Lower lobe of right lung (tissue), 2 donors: ENCODE results near the gene KRT16. TPM values are rescaled to one million over a fixed set of nuclear protein-coding genes. Genes with fewer than 3 reads are reported as not detected.
"Not testable (repeated sequence)": the region's sequence is repeated elsewhere in the genome, so short reads cannot be mapped to it uniquely, and the experiment has no call there.

Experiments
- ATAC-seq, 2 donors: fragments of 200-7000 bp; cut with Tn5 transposase; one replicate each; pipeline ENCODE4 v1.9.1; 2020 to 2022; ENCODE audit warnings: mild to moderate bottlenecking in 2 of 2, moderate library complexity in 2 of 2
- DNase-seq: peaks from one replicate; pipeline ENCODE4 v3.0.0-alpha.2; 2020
- H3K27ac ChIP-seq: fragments of 200-600 bp; one replicate; pipeline ENCODE4 v1.8.0; 2022
- H3K27me3 ChIP-seq: fragments of 200-600 bp; one replicate; pipeline ENCODE4 v1.8.0; 2022; ENCODE audit warnings: low read depth
- H3K36me3 ChIP-seq: fragments of 200-600 bp; one replicate; pipeline ENCODE4 v1.8.0; 2022; ENCODE audit warnings: mild to moderate bottlenecking
- H3K4me1 ChIP-seq: fragments of 200-600 bp; one replicate; pipeline ENCODE4 v1.8.0; 2022
- H3K4me3 ChIP-seq: fragments of 200-600 bp; one replicate; pipeline ENCODE4 v1.8.0; 2022; ENCODE audit warnings: mild to moderate bottlenecking
- H3K9me3 ChIP-seq: fragments of 200-600 bp; one replicate; pipeline ENCODE4 v1.8.0; 2022
- intact Hi-C: fragments of 100-400 bp; cut with DNase I; formaldehyde crosslinking; loops from one replicate; pipeline ENCODE4 v1.11.0; 2022
- total RNA-seq: library from RNA; stranded (reverse); fragmentation: NEBNext Ultra II Directional; extraction: Animal tissue kit (Norgen Biotek cat#: 25700); gene quantifications from one replicate; pipeline ENCODE4 v1.2.1, GENCODE V29; 2021
- TF ChIP-seq, protein P1 (sequence below): fragments of 200-600 bp; IDR thresholded peaks from one replicate; pipeline ENCODE4 v1.8.0; 2022; ENCODE audit warnings: antibody characterized with exemption, mild to moderate bottlenecking
- donor health status: DM: no; HTN: yes; CAD: no; lungs with severe emphysema.

Gene KRT16
- total RNA-seq, 1 donor from 2014 or later = not detected

DNA sequence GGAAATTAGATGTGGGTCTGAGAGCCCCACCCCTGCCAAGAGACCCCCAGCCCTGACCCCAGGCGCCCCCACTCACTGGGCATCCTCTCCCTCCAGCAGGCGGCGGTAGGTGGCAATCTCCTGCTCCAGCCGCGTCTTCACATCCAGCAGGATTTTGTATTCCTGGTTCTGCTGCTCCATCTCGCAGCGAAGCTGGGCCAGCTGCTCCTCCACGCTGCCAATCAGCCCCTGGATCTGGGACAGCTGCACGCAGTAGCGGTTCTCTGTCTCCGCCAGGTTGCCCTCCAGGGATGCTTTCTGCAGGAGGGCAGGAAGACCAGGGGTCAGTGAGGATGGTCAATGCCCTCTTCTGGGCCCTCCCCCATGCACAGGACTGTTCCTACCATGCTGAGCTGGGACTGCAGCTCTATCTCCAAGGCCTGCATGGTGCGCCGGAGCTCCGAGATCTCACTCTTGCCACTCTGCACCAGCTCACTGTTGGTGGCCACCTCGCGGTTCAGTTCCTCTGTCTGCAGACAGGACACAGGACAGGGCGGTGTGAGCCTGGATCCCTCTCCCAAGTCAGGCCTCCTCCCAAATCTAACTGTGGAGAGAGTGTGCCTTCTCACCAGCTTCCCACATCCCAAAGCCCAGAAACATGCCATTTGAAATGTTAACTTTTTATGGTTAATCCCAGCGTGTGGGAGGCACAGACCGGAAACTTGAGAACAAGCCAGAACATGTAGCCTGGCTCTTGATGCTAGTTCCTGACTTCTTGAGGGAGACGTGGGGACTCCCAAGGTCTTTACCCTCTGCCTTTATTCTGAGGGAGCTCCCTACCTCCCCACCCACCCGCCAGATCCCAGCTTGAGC lies 8.2 kb upstream of the KRT16 start:
- ATAC-seq = no peak
- no peak for DNase-seq
- no peaks in the 10 kb centered on the region for H3K36me3 ChIP-seq
- peaks cover 8% of the 10 kb centered on the region for H3K27me3 ChIP-seq
- TF ChIP-seq, protein P1, sequence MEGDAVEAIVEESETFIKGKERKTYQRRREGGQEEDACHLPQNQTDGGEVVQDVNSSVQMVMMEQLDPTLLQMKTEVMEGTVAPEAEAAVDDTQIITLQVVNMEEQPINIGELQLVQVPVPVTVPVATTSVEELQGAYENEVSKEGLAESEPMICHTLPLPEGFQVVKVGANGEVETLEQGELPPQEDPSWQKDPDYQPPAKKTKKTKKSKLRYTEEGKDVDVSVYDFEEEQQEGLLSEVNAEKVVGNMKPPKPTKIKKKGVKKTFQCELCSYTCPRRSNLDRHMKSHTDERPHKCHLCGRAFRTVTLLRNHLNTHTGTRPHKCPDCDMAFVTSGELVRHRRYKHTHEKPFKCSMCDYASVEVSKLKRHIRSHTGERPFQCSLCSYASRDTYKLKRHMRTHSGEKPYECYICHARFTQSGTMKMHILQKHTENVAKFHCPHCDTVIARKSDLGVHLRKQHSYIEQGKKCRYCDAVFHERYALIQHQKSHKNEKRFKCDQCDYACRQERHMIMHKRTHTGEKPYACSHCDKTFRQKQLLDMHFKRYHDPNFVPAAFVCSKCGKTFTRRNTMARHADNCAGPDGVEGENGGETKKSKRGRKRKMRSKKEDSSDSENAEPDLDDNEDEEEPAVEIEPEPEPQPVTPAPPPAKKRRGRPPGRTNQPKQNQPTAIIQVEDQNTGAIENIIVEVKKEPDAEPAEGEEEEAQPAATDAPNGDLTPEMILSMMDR = no peak
- no peaks in the 10 kb centered on the region for H3K9me3 ChIP-seq
- H3K27ac ChIP-seq = no peak overlapping the region
- no peaks in the 10 kb centered on the region for H3K4me1 ChIP-seq
- H3K4me3 ChIP-seq = no peak overlapping the region
- intact Hi-C loops = no loop called here

DNA sequence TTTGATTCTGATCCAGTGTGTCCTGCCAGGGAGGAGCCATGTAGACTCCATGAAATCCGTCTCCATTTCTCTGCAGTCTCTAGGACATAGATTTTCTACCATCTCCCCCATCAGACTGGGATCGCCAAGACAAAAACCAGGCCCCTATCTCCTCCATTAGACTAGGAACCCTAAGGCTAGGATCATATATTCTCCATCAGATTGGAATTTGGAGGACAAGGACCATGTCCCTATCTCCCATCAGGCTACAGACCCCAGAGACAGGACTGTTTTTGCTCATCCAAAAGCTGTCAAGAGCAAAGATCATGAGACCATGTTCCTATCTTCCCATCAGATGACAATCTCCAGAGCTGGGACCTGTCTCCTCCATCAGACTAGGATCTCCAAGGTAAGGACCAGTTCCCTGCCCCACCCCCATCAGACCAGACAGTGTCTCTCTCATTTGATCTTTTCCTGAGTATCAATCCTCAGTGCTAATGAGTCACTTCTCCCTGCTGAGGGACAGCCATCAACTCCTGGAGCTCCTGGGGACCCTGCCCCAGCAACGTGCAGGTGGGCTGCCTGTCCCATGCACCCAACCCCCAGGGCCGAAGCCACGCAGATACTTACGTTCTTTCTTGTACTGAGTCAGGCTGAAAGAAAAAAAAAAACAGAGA lies 7.5 kb upstream of the KRT16 start:
- H3K36me3 ChIP-seq, DNase-seq, intact Hi-C loops, H3K27ac ChIP-seq, H3K4me1 ChIP-seq, H3K9me3 ChIP-seq, ATAC-seq, H3K4me3 ChIP-seq, H3K27me3 ChIP-seq: not testable (repeated sequence)

DNA sequence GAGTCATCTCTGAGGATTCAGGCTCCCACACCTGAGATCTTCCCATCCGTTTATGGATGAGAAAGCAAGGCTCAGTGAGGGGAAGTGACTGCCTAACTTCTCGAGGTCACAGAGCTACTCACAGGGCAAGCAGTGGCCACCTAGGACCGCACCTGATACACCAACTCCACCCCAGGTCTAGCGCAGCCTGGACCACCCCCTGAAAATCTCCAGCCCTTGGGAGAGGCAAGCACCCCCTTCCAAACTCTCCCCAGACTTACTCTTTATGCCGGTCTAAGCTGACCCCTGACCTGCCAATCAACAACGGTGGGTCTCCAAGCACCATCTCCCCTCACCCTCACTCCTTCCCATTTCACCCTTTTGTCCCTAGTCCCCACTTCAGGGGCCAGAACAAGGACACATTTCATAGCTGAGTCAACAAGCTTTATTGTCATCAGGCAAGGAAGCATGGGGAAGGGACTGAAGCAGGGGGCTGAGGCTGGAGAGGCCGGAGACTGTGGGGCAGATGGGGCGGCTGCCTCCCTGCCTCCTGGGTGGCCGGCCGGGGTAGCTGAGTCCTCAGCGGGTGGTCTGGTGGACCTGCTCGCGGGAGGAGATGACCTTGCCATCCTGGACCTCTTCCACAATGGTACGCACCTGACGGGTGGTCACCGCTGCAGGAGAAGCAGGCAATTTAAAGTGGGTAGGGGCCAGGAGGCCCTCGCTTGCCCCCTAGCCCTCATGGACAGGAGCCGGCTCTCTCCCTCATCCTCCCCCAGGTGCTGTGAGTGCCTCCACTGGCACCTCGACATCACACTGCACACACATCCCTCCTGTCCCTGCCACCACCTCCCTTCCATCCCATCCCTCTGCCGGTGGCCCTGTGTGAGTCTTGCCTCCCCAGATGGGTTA lies 6.7 kb upstream of the KRT16 start:
- ATAC-seq = peak in 1 of 2 donors; percentile 25
- DNase-seq = no peak
- no peaks in the 10 kb centered on the region for H3K4me1 ChIP-seq
- no peak overlapping the region for H3K27ac ChIP-seq
- H3K36me3 ChIP-seq = no peaks in the 10 kb centered on the region
- no peaks in the 10 kb centered on the region for H3K9me3 ChIP-seq
- intact Hi-C loops = no loop called here
- peaks cover 8% of the 10 kb centered on the region for H3K27me3 ChIP-seq
- TF ChIP-seq, protein P1 = no peak
- no peak overlapping the region for H3K4me3 ChIP-seq

DNA sequence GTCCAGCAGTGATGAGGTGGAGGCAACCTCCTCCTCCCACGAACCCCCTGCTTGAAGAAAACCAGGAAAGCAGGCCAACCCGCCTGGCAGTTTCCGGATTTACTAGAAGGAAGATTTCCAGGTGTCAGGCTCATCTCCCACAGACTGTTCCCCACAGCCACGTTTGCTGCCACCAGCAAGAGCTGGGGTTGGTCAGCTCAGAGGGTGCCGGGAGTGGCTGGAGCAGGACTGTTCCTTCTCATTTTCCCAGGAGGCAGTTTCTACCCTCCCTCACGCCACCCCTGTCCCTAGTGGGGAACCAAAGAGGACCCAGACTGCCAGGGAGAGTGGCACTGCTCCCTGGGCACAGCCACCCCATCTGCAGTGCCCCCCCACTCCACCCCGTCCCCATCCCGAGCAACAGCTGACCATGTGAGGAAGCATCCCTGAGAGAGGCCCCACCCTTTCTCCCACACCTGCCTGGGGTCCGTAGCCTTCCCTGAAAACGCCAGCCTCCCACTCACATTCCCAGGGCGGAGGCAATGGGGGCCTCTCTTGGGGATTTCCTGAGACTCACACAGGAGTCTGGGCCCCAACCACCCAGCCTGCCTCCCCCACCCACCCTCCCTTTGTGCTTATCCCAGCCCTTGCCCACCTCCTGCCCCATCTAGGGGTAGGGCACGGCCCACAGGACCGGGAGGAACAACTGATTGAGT lies 5.9 kb upstream of the KRT16 start:
- H3K4me3 ChIP-seq = no peak overlapping the region
- peaks cover 8% of the 10 kb centered on the region for H3K27me3 ChIP-seq
- ATAC-seq = peak; percentile 19 to 30
- no peaks in the 10 kb centered on the region for H3K4me1 ChIP-seq
- TF ChIP-seq, protein P1 = no peak
- H3K27ac ChIP-seq = no peak overlapping the region
- intact Hi-C loops = no loop called here
- no peaks in the 10 kb centered on the region for H3K9me3 ChIP-seq
- H3K36me3 ChIP-seq = no peaks in the 10 kb centered on the region
- DNase-seq = no peak

DNA sequence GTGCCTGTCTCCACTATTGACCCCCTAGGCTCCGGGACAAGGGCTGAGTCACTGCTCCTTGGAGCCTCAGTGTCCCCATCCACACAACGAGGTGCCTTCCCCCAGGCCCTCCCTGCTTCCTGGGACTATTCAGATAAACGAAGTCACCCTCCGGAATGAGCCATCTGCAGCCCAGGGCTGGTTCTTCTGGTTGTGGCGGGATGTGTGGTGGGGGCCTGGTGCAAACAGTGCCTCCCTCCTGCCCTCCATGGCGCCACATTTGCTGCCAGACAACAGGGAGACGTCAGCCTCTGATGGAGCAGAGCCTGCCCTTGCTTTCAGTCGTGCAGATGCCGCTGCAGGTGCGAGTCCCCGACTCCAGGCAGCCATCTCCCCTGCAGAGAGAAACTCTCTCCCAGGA lies 5.1 kb upstream of the KRT16 start:
- ATAC-seq (no peak), DNase-seq (no peak)
- intact Hi-C loops = no loop called here
- Histone ChIP-seq H3K9me3 (no peaks in the 10 kb centered on the region), H3K4me1 (no peaks in the 10 kb centered on the region), H3K27me3 (peaks cover 12% of the 10 kb centered on the region), H3K4me3 (no peak overlapping the region), H3K27ac (no peak overlapping the region), H3K36me3 (no peaks in the 10 kb centered on the region)
- TF ChIP-seq, protein P1 = no peak
